HG03175 (cell line): ENCODE data around the gene LRRC74B.
"Not testable (repeated sequence)": the region's sequence is repeated elsewhere in the genome, so short reads cannot be mapped to it uniquely, and the experiment has no call there.

ENCODE experiments used
- ATAC-seq: cut with Tn5 transposase; IDR thresholded peaks from one replicate; pipeline ENCODE4 v1.9.1; 2021; ENCODE audit warnings: mild to moderate bottlenecking, moderate library complexity; ENCODE audit not compliant: unreplicated experiment

Gene LRRC74B

GRCh38 chr22:21045585-21046294, at the start of gene LRRC74B:
Gene LRRC74B (plus strand): TSS chr22:21045946. CDS start chr22:21045987, 41 bp downstream.
- peak; percentile 90 for ATAC-seq

DNA sequence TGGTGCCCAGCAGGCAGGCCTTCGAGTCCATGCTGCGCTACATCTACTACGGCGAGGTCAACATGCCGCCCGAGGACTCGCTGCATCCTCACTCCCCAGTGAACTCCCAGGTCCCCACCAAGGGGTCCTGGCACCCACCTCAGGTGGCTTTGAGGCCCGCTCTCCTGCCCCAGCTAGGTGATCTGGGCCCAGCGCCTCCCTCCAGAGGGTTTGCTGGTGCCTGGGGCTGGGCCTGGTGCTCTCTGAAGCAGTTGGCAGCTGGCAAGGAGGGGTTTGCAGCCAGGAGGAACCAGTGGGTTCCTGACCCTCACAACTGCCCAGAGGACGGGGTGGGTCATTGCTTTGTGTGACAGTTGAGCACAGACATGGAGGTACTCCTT, 49.7 kb upstream of the LRRC74B start:
- no peak for ATAC-seq

DNA sequence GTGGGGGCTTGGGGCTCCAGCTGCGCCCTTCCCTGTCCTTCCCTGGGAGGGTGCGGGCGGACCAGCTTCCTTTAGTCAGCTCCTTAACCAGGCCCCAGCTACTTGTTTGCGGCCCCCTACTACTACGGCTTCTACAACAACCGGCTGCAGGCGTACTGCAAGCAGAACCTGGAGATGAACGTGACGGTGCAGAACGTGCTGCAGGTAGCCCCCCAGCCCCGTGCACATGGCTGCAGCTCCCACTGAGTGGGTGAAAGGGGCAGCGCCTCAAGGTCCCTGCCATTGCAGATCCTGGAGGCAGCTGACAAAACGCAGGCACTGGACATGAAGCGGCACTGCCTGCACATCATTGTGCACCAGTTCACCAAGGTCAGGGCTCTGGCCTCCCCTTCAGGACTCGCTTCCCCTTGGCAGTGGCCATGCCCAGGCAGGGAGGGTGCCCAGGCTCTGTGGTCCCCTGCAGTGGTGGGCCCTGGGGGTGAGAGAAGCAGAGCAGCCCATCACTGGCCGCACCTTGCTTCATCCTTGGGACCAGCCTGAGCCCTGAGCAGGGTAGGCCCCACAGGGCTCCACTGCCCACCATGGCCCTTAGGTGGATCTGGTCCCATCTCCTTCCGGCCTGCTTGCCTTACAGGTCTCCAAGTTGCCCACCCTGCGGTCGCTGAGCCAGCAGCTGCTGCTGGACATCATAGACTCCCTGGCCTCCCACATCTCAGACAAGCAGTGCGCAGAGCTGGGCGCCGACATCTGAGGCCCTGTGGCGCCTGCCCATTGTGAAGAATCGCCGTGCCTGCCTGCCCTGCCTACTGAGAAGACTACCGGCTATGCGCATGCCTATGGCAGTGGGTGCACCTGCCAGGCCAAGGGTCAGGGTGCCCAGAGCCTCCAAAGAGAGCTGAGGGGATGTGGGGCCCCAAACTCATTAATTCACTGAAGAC, 48.9 kb upstream of the LRRC74B start:
- no peak for ATAC-seq

- ATAC-seq: no peak
These were observed 48.0 kb upstream of the LRRC74B start for GRCh38 chr22:20997536-20998257.

DNA sequence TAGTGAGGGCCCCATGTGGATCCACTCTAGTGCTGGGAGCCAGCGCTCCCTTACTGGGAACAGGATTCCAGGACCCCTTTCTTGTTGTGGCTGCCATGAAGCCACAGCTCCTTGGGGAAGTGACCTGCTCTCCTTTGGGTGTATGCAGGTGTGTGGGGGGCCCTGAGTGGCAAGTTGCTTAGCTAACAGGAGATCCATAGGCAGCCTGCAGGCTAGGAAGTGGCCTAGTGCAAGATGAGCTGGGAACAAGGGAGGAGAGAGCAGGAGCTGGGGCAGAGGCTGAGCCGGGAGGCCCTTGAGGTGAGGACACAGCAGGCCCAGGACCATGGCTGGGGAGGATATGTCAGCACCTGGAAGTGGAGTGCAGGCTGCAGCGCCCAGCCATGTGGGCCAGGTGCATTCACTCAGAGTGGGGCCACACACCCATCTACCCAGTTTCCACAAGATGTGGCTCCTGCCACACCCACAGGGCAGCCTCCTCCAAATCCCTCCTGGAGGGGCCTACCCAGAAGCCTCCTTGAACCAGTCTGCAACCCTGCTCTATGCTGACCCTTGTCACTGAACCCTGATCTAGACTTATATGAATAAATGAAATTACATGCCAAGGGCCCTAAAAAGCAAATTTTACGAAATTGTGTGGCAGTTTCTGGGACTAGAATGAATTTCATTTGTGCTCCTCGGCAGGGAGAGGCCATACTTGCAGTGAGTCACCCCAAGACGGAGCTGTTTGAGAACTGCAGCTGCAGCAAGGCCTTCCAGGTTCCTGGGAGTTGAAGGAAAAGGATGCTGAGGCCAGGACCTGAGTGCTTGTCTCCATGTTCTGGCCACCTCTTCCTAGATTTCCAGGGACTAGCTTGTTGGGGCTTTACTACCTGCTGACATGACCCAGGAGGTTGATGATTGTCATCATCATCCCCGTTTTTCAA, 47.1 kb upstream of the LRRC74B start:
- no peak for ATAC-seq

GRCh38 chr22:20999350-21000206, 46.2 kb upstream of the LRRC74B start:
- no peak for ATAC-seq

DNA sequence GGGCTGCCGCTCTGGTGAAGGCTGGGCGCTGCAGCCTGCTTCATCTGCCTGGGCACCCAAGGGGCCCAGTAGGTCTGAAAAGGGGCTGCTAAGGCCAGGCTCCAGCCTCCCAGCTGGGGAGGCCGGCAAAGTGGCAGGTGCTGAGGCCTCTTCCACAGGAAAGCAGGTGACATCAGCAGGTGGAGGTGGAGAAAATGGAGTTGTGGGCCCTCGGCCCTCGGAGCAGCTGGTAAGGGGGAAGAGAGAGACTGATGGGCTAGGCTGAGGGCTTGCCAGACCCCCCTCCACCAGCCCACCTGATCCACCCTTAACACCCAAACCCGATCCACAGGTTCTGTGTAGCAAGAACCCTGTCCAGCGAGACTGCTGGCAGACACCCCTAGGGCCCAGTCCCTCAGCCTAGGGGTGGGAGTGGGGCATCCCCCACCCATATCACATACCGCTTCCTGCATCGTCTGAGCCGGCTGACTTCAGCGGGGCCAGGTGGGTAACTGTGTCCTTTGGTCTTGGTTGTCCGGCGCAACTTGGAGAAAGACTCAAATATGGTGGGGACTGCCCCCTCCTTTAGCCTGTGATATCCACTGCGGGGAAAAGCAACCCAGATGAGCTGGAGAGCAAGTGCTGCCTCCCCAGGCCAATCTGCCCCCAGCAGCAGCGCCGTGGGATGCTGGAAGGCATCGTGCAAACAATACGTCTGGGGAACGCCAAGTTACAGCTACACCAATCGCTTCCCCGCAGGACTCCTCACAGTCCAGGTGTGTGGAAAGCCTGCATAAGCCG, 45.3 kb upstream of the LRRC74B start:
- no peak for ATAC-seq

DNA sequence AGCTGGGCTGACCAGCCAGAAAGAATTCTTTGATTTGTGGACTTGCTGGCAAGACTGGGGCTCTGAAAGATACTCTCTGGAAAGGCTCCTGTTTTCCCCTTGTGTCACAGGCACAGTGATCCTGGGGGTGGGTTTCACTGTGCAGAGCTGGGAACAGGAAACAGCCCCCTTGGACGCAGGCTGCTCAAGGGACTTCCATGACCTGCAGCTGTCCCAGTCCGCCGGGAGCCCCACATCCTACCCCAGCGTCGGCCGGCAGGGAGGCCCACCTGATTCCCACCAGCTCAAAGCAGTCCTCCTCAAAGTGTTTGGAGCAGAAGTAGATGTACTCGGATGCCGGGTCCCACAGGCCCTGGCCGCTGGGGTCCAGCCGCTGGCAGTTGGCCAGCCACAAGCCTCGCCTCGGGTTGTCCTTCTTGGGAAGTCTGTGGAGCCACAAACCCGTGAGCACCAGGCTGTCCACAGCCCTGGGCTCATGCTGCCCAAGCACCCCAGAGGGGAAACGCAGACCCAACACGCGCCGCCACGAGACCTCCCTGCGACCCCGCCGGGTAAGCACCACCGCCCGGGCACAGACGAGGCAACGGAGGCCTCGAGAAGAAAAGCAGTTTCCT, 44.7 kb upstream of the LRRC74B start:
- no peak for ATAC-seq

DNA sequence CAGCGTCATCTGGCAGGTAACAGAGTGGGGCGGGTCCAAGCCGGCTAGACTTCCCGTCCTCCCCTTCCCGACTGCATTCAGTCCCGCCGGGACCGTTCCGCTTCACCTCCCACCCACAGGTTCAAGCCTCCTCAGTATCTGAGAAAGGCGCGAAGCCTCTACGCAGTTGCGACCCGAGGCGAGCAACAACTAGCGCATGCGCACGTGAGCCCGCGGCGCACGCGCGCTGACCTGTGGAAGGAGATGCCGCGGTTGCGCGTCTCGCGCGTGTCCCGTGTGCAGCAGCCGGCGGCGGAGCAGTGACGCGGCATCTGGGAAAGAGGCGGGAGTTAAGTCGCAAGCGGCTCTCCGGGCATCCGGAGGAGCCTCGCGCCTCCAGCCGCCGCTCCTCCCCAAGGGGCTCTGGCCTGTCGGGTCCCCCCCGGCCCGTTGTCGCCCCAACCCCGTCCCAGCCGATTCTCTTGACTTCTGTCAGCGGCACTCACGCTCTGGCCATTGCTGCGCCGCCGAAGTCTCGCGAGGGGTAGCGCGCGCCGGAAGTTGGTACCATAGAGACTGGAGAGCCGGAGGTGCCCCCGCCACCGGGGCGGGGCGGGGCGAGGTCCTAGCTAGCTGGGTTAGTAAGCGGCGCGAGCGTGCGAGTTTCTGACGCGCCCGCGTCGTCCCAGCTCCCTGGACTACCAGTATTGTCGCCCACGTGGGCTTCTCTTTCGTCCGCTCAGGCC, 44.0 kb upstream of the LRRC74B start, which contains the start of gene THAP7:
Gene THAP7, minus strand, starts transcription at position 518 of the 725 bp plus-strand sequence. Its CDS starts 207 bp downstream, at position 311.
- peak; percentile 86 for ATAC-seq

DNA sequence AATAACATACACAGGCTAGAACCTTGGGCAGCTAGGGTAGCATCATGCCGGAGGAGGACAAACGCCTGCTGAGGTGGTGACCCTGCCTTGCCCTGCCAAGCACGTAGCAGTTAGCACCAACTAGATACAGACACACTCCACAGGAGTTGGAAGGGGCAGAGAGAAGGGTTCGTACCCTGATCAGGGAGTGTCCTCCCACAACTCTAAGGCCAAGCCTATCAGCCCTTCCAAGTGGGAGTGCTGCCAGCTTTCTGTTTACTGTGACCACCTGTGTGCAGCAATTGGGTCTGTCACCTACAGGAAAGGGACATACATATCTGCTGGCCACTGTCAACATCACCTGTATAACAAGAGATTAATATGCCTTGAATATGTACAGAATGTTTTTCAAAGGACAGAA, 42.0 kb upstream of the LRRC74B start:
- ATAC-seq: no peak

DNA sequence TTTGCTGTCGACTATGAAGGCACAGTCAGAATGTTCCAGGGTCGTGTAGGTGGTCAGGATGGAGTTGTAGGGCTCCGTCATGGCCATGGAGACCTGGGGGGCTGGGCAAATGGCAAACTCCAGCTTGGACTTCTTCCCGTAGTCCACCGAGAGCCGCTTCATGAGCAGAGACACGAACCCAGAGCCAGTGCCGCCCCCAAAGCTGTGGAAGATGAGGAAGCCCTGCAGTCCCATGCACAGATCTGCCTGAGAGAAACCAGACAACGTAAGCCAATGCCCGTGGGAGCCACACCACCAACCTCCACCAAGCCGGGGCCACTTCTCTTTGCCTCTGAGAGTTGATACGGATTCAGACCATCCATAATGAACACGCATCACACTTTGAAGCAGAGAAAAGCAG, 36.5 kb upstream of the LRRC74B start:
- ATAC-seq: not testable (repeated sequence)

DNA sequence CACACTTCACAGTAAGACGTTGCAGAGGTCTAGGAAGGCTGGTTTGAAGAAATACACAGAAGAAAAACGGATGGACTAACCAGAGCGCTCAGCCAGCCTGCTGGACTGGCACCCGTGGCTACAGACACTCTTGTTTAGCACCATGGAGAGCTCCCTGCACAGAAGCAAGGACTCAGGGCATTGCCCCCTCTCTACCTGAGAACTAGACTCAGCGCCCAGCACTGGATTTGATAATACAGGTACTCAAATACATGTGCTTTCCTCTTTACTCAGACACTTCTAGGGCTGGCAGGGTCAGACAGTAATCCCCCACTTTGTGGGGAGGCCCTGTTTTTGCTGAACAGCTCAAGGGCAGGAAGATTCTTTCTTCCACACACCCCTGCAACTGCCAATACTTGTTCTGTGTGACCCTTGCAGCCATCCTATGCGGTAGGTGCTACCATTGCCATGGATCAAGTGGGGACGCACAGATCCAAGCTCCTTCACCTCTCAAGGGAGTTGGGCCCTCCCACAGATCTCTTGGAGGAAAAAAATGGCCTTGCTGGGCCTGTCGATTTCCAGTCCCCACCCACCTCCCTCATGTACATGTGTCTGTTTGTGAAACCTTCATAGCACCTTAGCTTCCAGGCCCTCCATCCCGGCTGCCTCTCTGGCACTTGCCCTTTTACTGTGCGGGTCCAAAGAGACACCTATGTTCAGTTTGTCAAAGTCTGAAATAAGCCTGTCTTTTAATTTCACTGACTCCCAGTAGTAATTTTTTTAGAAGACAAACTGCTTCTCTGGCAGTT, 35.9 kb upstream of the LRRC74B start:
- ATAC-seq: no peak

DNA sequence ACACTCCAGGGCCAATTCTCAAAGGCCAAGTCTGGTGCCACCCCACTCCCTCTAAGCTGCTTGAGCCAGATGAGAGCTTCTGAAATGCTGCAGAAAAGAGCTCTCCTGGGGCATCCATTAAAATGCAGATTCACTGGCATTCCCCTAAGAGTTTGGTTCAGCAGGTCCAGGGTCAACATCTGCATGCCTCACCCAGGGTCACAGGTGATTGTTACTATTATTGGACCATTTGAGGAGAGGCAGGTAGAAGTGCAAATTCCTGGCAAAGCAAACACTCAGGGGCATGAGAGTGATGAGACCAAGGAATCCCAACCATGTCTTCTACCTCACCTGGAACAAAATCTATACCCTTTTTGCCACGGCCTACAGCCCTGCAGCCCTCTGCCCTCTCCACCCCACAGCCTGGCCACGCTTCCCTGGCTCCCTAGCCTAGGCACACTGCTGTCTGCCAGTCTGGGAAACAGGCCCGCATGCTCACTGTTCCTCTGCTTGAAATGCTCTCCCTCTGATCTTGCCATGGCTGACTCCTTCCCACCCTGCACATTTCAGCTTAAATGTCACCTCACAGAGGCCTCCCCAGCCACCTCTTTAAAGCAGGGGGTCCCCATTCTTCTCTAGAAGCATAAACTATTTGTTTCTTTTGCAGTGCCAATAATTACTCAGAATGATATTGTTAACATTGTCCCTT, 35.2 kb upstream of the LRRC74B start:
- no peak for ATAC-seq

GRCh38 chr22:21012446-21013407, 33.0 kb upstream of the LRRC74B start:
- ATAC-seq: no peak

- ATAC-seq: no peak
These were observed 32.0 kb upstream of the LRRC74B start for GRCh38 chr22:21013657-21014201.
